Measurements from ENCODE around the gene ZSCAN5A. TPM values are rescaled to one million over a fixed set of nuclear protein-coding genes. Genes with fewer than 3 reads are reported as not detected.
"Not testable (repeated sequence)": the region's sequence is repeated elsewhere in the genome, so short reads cannot be mapped to it uniquely, and the experiment has no call there.

The ZSCAN5A gene
- total RNA-seq, 2 donors from 2014 or later, result 7.3 to 11.9 TPM

- no peaks in the 10 kb centered on the region for H3K9me3 ChIP-seq
- no peak for TF ChIP-seq CTCF (IDR thresholded peaks at IDR 0.05)
- no peaks in the 10 kb centered on the region for H3K36me3 ChIP-seq
- H3K27me3 ChIP-seq (replicated peaks; ENCODE audit: insufficient read depth), result no peaks in the 10 kb centered on the region
- ATAC-seq (ENCODE audit: insufficient number of reproducible peaks, low FRiP score, low read depth), result no peak
- DNase-seq (ENCODE audit: low spot score), result no peak
- no peak overlapping the region for H3K4me3 ChIP-seq
- H3K4me1 ChIP-seq (ENCODE audit: control insufficient read depth in 1 of 2, low read depth in 2 of 2), result no peaks in the 10 kb centered on the region
- no peak overlapping the region for H3K27ac ChIP-seq
These were observed 91.2 kb downstream of the ZSCAN5A start for GRCh38 chr19:56223481-56223880.

GRCh38 chr19:56222901-56223300 lies 91.7 kb downstream of the ZSCAN5A start:
- no peak for ATAC-seq (ENCODE audit: insufficient number of reproducible peaks, low FRiP score, low read depth)
- Histone ChIP-seq H3K9me3 (no peaks in the 10 kb centered on the region), H3K4me1 (ENCODE audit: control insufficient read depth in 1 of 2, low read depth in 2 of 2) (peaks cover 0 to under 1% of the 10 kb centered on the region in 2 donors), H3K27ac (no peak overlapping the region), H3K27me3 (replicated peaks; ENCODE audit: insufficient read depth) (no peaks in the 10 kb centered on the region), H3K36me3 (no peaks in the 10 kb centered on the region), H3K4me3 (no peak overlapping the region)
- no peak for TF ChIP-seq CTCF (IDR thresholded peaks at IDR 0.05)
- DNase-seq (ENCODE audit: low spot score), result no peak

- Histone ChIP-seq H3K9me3 (no peaks in the 10 kb centered on the region), H3K4me3 (no peak overlapping the region), H3K27ac (no peak overlapping the region), H3K36me3 (no peaks in the 10 kb centered on the region), H3K4me1 (ENCODE audit: control insufficient read depth in 1 of 2, low read depth in 2 of 2) (peaks cover 0 to 5% of the 10 kb centered on the region in 2 donors), H3K27me3 (replicated peaks; ENCODE audit: insufficient read depth) (no peaks in the 10 kb centered on the region)
- no peak for TF ChIP-seq CTCF (IDR thresholded peaks at IDR 0.05)
- DNase-seq (ENCODE audit: low spot score) (no peak), ATAC-seq (ENCODE audit: insufficient number of reproducible peaks, low FRiP score, low read depth) (no peak)
These were observed 92.8 kb downstream of the ZSCAN5A start for GRCh38 chr19:56221851-56222250.

GRCh38 chr19:56221442-56221841 lies 93.2 kb downstream of the ZSCAN5A start:
- H3K4me1 ChIP-seq (ENCODE audit: control insufficient read depth in 1 of 2, low read depth in 2 of 2); H3K4me3 ChIP-seq: not testable (repeated sequence)

GRCh38 chr19:56218961-56219360 lies 95.7 kb downstream of the ZSCAN5A start:
- peaks cover 0 to 5% of the 10 kb centered on the region in 2 donors for H3K4me1 ChIP-seq (ENCODE audit: control insufficient read depth in 1 of 2, low read depth in 2 of 2)
- no peak overlapping the region for H3K4me3 ChIP-seq
- ATAC-seq (ENCODE audit: insufficient number of reproducible peaks, low FRiP score, low read depth) (no peak), DNase-seq (ENCODE audit: low spot score) (no peak)
- no peaks in the 10 kb centered on the region for H3K36me3 ChIP-seq
- no peak overlapping the region for H3K27ac ChIP-seq
- no peak for TF ChIP-seq CTCF (IDR thresholded peaks at IDR 0.05)
- H3K9me3 ChIP-seq, result no peaks in the 10 kb centered on the region
- no peaks in the 10 kb centered on the region for H3K27me3 ChIP-seq (replicated peaks; ENCODE audit: insufficient read depth)

More at GRCh38 chr19:56221442-56221841, 93.2 kb downstream of the ZSCAN5A start:
- H3K27me3 ChIP-seq (replicated peaks; ENCODE audit: insufficient read depth); H3K27ac ChIP-seq; H3K9me3 ChIP-seq; ATAC-seq (ENCODE audit: insufficient number of reproducible peaks, low FRiP score, low read depth); DNase-seq (ENCODE audit: low spot score); H3K36me3 ChIP-seq: not testable (repeated sequence)
